Fibroblast of skin of right biceps (primary cell): ENCODE measurements around the gene ADGRE2.
"Not testable (repeated sequence)": the region's sequence is repeated elsewhere in the genome, so short reads cannot be mapped to it uniquely, and the experiment has no call there.

Source experiments
- DNase-seq: peaks from one replicate; pipeline ENCODE4 v3.0.0-alpha.2; 2013

The ADGRE2 gene

GRCh38 chr19:14778110-14778845 lies at the start of gene ADGRE2:
Gene ADGRE2 (minus strand): TSS chr19:14778560. CDS start chr19:14776756, 1,804 bp downstream.
- not testable (repeated sequence) for DNase-seq

GRCh38 chr19:14826006-14826405 lies 47.6 kb upstream of the ADGRE2 start:
- no peak for DNase-seq

GRCh38 chr19:14821937-14822336 lies 43.6 kb upstream of the ADGRE2 start:
- DNase-seq, result peak; percentile 18

- no peak for DNase-seq
Measured at GRCh38 chr19:14818588-14818987, 40.2 kb upstream of the ADGRE2 start.

- DNase-seq, result no peak
Measured at GRCh38 chr19:14817052-14817451, 38.7 kb upstream of the ADGRE2 start.

- DNase-seq, result no peak
Measured at GRCh38 chr19:14814982-14815652, 36.8 kb upstream of the ADGRE2 start.

- no peak for DNase-seq
Measured at GRCh38 chr19:14809272-14810057, 31.1 kb upstream of the ADGRE2 start.

GRCh38 chr19:14804765-14805164 lies 26.4 kb upstream of the ADGRE2 start:
- no peak for DNase-seq

- no peak for DNase-seq
Measured at GRCh38 chr19:14798760-14799159, 20.4 kb upstream of the ADGRE2 start.

GRCh38 chr19:14796021-14796420 lies 17.7 kb upstream of the ADGRE2 start:
- DNase-seq, result no peak

- DNase-seq, result no peak
Measured at GRCh38 chr19:14795078-14795721, 16.8 kb upstream of the ADGRE2 start.

- DNase-seq, result not testable (repeated sequence)
Measured at GRCh38 chr19:14792250-14792649, 13.9 kb upstream of the ADGRE2 start.

GRCh38 chr19:14786421-14786851 lies 8.1 kb upstream of the ADGRE2 start:
- DNase-seq, result peak; percentile 7

GRCh38 chr19:14785102-14785793 lies 6.9 kb upstream of the ADGRE2 start:
- peak; percentile 51 for DNase-seq

GRCh38 chr19:14784730-14785101 lies 6.4 kb upstream of the ADGRE2 start:
- DNase-seq, result peak; percentile 33

- not testable (repeated sequence) for DNase-seq
Measured at GRCh38 chr19:14783410-14783998, 5.1 kb upstream of the ADGRE2 start.

GRCh38 chr19:14782626-14783409 lies 4.5 kb upstream of the ADGRE2 start:
- DNase-seq, result no peak

- DNase-seq, result not testable (repeated sequence)
Measured at GRCh38 chr19:14781713-14782536, 3.6 kb upstream of the ADGRE2 start.

GRCh38 chr19:14780622-14781225 lies 2.4 kb upstream of the ADGRE2 start:
- DNase-seq, result not testable (repeated sequence)

- DNase-seq, result no peak
Measured at GRCh38 chr19:14779151-14779550, 791 bp upstream of the ADGRE2 start.
